ENCODE results near the gene CLDN12.
"Not testable (repeated sequence)": the region's sequence is repeated elsewhere in the genome, so short reads cannot be mapped to it uniquely, and the experiment has no call there.

The CLDN12 gene

GRCh38 chr7:90445633-90446032, 42.4 kb downstream of the CLDN12 start:
- DNase-seq, result no peak

GRCh38 chr7:90446137-90446899, 43.1 kb downstream of the CLDN12 start:
- DNase-seq, result no peak

GRCh38 chr7:90453259-90453891, 50.1 kb downstream of the CLDN12 start:
- no peak for DNase-seq

- DNase-seq, result no peak
These were observed 50.7 kb downstream of the CLDN12 start for GRCh38 chr7:90453931-90454330.

- no peak for DNase-seq
These were observed 52.1 kb downstream of the CLDN12 start for GRCh38 chr7:90455163-90456030.

GRCh38 chr7:90458104-90458503, 54.8 kb downstream of the CLDN12 start:
- no peak for DNase-seq

- DNase-seq, result no peak
These were observed 56.6 kb downstream of the CLDN12 start for GRCh38 chr7:90459888-90460287.

- DNase-seq, result no peak
These were observed 58.0 kb downstream of the CLDN12 start for GRCh38 chr7:90461219-90461618.

- DNase-seq, result not testable (repeated sequence)
These were observed 59.9 kb downstream of the CLDN12 start for GRCh38 chr7:90463151-90463628.
